GM19452 (cell line): ENCODE results near the gene GALM.
"Not testable (repeated sequence)": the region's sequence is repeated elsewhere in the genome, so short reads cannot be mapped to it uniquely, and the experiment has no call there.

Experiments used
- ATAC-seq: cut with Tn5 transposase; IDR thresholded peaks from one replicate; pipeline ENCODE4 v1.9.1; 2021; ENCODE audit not compliant: unreplicated experiment

The GALM gene

GRCh38 chr2:38737000-38737698 is 71.2 kb downstream of the GALM start:
- not testable (repeated sequence) for ATAC-seq

GRCh38 chr2:38737925-38738324 is 72.0 kb downstream of the GALM start:
- no peak for ATAC-seq

- ATAC-seq = no peak
These were observed 73.6 kb downstream of the GALM start for GRCh38 chr2:38739524-38739923.

- ATAC-seq = no peak
These were observed 75.2 kb downstream of the GALM start for GRCh38 chr2:38740851-38741731.

GRCh38 chr2:38742797-38743559 is 77.1 kb downstream of the GALM start:
- no peak for ATAC-seq

- ATAC-seq = no peak
These were observed 77.9 kb downstream of the GALM start for GRCh38 chr2:38743672-38744398.

GRCh38 chr2:38744399-38744780 is 78.5 kb downstream of the GALM start:
- no peak for ATAC-seq

GRCh38 chr2:38745267-38745666 is 79.4 kb downstream of the GALM start:
- ATAC-seq = no peak

- ATAC-seq = no peak
These were observed 81.1 kb downstream of the GALM start for GRCh38 chr2:38747007-38747424.

GRCh38 chr2:38747819-38748218 is 81.9 kb downstream of the GALM start:
- no peak for ATAC-seq

- no peak for ATAC-seq
These were observed 82.5 kb downstream of the GALM start for GRCh38 chr2:38748391-38748790.

- ATAC-seq = no peak
These were observed 83.3 kb downstream of the GALM start for GRCh38 chr2:38748943-38749804.

- peak; percentile 37 for ATAC-seq
These were observed 84.3 kb downstream of the GALM start for GRCh38 chr2:38750011-38750890.

GRCh38 chr2:38750891-38751595 is 85.1 kb downstream of the GALM start, which contains the start of gene SRSF7:
Gene SRSF7, minus strand, starts transcription at chr2:38751361. Its CDS starts 105 bp downstream, at chr2:38751256.
- ATAC-seq = peak; percentile 74

- ATAC-seq = no peak
These were observed 85.9 kb downstream of the GALM start for GRCh38 chr2:38751596-38752410.

- ATAC-seq = no peak
These were observed 88.1 kb downstream of the GALM start for GRCh38 chr2:38754049-38754448.

GRCh38 chr2:38754506-38754905 is 88.6 kb downstream of the GALM start:
- no peak for ATAC-seq
